Measurements from ENCODE around the gene SRSF11. TPM values are rescaled to one million over a fixed set of nuclear protein-coding genes. Genes with fewer than 3 reads are reported as not detected.
A peak's percentile ranks its signal among the peaks of the same experiment; 100 is the strongest.
"Not testable (repeated sequence)": the region's sequence is repeated elsewhere in the genome, so short reads cannot be mapped to it uniquely, and the experiment has no call there.

The SRSF11 gene
- total RNA-seq, 1 donor from 2014 or later, result 281 TPM

DNA sequence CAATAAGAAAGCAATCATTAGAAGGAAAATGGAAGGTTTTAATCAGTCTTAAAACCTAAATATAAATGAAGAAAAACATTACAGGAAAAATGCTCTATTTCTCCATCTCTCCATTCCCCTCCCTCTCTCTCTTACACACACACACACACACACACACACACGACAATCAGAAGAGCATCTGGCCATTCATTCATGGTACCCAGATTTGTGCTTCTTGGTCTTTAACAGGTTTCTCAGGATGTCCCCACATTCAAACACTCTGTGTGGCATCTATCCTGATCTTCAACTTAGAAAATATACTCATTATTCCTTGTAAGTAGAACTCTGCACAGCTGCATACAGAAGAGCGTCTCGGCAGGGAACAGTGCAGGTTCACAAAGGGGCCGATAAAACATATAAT is 16.6 kb upstream of the SRSF11 start:
- peak overlapping the region; percentile 77 for H3K4me3 ChIP-seq
- H3K27ac Mint-ChIP-seq, result peak overlapping the region; percentile 99
- TF ChIP-seq EZH2 (IDR thresholded peaks at IDR 0.05) (no peak), EZH2phosphoT487 (IDR thresholded peaks at IDR 0.05) (no peak)
- TF ChIP-seq, protein P1, sequence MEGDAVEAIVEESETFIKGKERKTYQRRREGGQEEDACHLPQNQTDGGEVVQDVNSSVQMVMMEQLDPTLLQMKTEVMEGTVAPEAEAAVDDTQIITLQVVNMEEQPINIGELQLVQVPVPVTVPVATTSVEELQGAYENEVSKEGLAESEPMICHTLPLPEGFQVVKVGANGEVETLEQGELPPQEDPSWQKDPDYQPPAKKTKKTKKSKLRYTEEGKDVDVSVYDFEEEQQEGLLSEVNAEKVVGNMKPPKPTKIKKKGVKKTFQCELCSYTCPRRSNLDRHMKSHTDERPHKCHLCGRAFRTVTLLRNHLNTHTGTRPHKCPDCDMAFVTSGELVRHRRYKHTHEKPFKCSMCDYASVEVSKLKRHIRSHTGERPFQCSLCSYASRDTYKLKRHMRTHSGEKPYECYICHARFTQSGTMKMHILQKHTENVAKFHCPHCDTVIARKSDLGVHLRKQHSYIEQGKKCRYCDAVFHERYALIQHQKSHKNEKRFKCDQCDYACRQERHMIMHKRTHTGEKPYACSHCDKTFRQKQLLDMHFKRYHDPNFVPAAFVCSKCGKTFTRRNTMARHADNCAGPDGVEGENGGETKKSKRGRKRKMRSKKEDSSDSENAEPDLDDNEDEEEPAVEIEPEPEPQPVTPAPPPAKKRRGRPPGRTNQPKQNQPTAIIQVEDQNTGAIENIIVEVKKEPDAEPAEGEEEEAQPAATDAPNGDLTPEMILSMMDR (IDR thresholded peaks at IDR 0.05), result no peak
- H4K20me1 ChIP-seq (ENCODE audit: low read depth), result no peaks in the 10 kb centered on the region
- peak; percentile 22 for DNase-seq (ENCODE audit: low spot score)
- no peaks in the 10 kb centered on the region for H3K36me3 ChIP-seq
- H3K27ac ChIP-seq, result no peak overlapping the region
- H3K4me3 Mint-ChIP-seq, result peak overlapping the region; percentile 99
- H3K27me3 Mint-ChIP-seq (ENCODE audit: insufficient read depth, low read depth), result no peaks in the 10 kb centered on the region
- no peaks in the 10 kb centered on the region for H3K9me3 Mint-ChIP-seq
- peaks cover 8% of the 10 kb centered on the region for H3K4me1 ChIP-seq
- H3K9me3 ChIP-seq (ENCODE audit: low read depth), result no peaks in the 10 kb centered on the region
- peaks cover 5% of the 10 kb centered on the region for H3F3A ChIP-seq (ENCODE audit: low read depth)
- peaks cover 28% of the 10 kb centered on the region for H3K4me1 Mint-ChIP-seq
- peak overlapping the region; percentile 92 for H2AFZ ChIP-seq (replicated peaks)
- H3K27me3 ChIP-seq, result no peaks in the 10 kb centered on the region
- no peaks in the 10 kb centered on the region for H3K36me3 Mint-ChIP-seq
- H3K79me2 ChIP-seq (ENCODE audit: low read depth), result peaks cover 97% of the 10 kb centered on the region
- H3K9ac ChIP-seq, result peak overlapping the region; percentile 81
- peak overlapping the region; percentile 83 for H3K4me2 ChIP-seq

DNA sequence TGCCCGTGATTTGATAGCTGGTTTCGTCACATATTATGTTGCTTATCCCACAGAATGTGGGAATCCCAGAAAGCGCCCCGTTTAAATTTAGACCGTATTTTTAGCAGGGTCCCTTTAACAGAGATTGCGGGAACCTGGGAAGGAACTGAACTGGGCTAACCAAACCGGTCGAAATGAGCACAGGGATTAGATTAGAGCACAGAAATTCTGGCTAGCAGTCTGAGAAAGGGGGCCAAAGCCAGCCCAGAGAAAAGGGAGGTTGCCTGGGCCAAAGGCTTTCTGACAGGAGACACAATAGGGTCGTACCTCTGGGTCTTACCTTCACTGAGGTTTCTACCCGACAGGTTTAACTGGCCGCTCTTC is 16.1 kb upstream of the SRSF11 start:
- peak overlapping the region; percentile 99 for H3K4me3 Mint-ChIP-seq
- no peaks in the 10 kb centered on the region for H3K27me3 ChIP-seq
- peaks cover 8% of the 10 kb centered on the region for H3K4me1 ChIP-seq
- H3K36me3 ChIP-seq, result no peaks in the 10 kb centered on the region
- no peaks in the 10 kb centered on the region for H3K9me3 Mint-ChIP-seq
- TF ChIP-seq EZH2phosphoT487 (IDR thresholded peaks at IDR 0.05) (no peak), EZH2 (IDR thresholded peaks at IDR 0.05) (no peak)
- TF ChIP-seq, protein P1 (IDR thresholded peaks at IDR 0.05), result no peak
- peaks cover under 1% of the 10 kb centered on the region for H4K20me1 ChIP-seq (ENCODE audit: low read depth)
- DNase-seq (ENCODE audit: low spot score), result no peak
- peaks cover 5% of the 10 kb centered on the region for H3F3A ChIP-seq (ENCODE audit: low read depth)
- H3K9me3 ChIP-seq (ENCODE audit: low read depth), result no peaks in the 10 kb centered on the region
- H3K4me2 ChIP-seq, result peak overlapping the region; percentile 83
- H3K4me3 ChIP-seq, result peak overlapping the region; percentile 77
- no peaks in the 10 kb centered on the region for H3K36me3 Mint-ChIP-seq
- H2AFZ ChIP-seq (replicated peaks), result peak overlapping the region; percentile 92
- H3K27me3 Mint-ChIP-seq (ENCODE audit: insufficient read depth, low read depth), result no peaks in the 10 kb centered on the region
- H3K79me2 ChIP-seq (ENCODE audit: low read depth), result peaks cover 97% of the 10 kb centered on the region
- peak overlapping the region; percentile 99 for H3K27ac Mint-ChIP-seq
- peak overlapping the region; percentile 81 for H3K9ac ChIP-seq
- peak overlapping the region; percentile 54 for H3K27ac ChIP-seq
- H3K4me1 Mint-ChIP-seq, result peaks cover 28% of the 10 kb centered on the region

DNA sequence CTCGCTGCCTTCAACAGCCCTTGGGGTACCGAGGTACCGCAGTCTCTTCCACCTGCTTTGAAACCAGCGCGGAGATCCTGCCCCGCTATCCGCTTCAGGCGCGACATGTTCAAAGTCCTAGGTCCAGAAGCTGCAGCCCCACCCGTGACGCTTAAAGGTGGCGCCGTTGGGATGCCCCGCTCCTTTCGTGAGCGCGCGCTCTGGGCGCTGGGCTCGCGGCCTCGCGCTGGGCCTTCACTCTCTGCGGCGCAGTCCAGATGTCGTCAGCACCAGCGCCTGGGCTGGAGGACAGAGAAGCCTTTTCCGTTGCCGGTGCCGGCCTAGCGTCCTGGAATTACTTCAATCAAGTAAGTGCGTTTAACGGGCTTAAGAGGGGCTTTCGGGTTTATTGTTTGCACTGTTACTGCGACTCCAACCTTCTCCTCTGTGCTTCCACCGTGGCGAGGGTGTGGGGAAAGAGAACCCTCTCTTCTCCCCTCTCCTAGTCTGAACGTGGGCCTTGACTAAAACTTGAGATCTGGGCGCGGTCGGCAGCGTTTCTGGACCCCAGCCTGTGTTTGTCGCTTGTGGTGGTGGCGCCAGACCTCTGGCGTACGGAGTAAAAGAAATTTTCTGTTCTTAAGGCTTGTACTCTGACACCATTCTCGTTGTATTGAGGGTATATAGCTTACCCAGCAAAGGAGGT is 15.6 kb upstream of the SRSF11 start, which contains the start of gene LRRC40:
Gene LRRC40, minus strand, starts transcription at position 146 of the 685 bp plus-strand sequence. Its CDS starts 39 bp downstream, at position 107.
- peaks cover 28% of the 10 kb centered on the region for H3K4me1 Mint-ChIP-seq
- no peaks in the 10 kb centered on the region for H3K36me3 Mint-ChIP-seq
- Histone ChIP-seq H3K36me3 (no peaks in the 10 kb centered on the region), H3K4me3 (peak within 1 kb of the TSS; percentile 77), H2AFZ (replicated peaks) (peak within 1 kb of the TSS; percentile 92), H3K79me2 (ENCODE audit: low read depth) (peaks cover 98% of the 10 kb centered on the region), H3K27ac (peak within 1 kb of the TSS; percentile 93), H3F3A (ENCODE audit: low read depth) (peaks cover 5% of the 10 kb centered on the region), H3K4me1 (peaks cover 8% of the 10 kb centered on the region), H3K4me2 (peak within 1 kb of the TSS; percentile 84), H3K9ac (peak within 1 kb of the TSS; percentile 95), H3K9me3 (ENCODE audit: low read depth) (no peaks in the 10 kb centered on the region), H4K20me1 (ENCODE audit: low read depth) (peaks cover 4% of the 10 kb centered on the region), H3K27me3 (no peaks in the 10 kb centered on the region)
- DNase-seq (ENCODE audit: low spot score), result peak; percentile 98
- TF ChIP-seq, protein P1 (IDR thresholded peaks at IDR 0.05), result no peak
- H3K9me3 Mint-ChIP-seq, result no peaks in the 10 kb centered on the region
- H3K27ac Mint-ChIP-seq, result peak within 1 kb of the TSS; percentile 99
- peak within 1 kb of the TSS; percentile 99 for H3K4me3 Mint-ChIP-seq
- no peaks in the 10 kb centered on the region for H3K27me3 Mint-ChIP-seq (ENCODE audit: insufficient read depth, low read depth)

DNA sequence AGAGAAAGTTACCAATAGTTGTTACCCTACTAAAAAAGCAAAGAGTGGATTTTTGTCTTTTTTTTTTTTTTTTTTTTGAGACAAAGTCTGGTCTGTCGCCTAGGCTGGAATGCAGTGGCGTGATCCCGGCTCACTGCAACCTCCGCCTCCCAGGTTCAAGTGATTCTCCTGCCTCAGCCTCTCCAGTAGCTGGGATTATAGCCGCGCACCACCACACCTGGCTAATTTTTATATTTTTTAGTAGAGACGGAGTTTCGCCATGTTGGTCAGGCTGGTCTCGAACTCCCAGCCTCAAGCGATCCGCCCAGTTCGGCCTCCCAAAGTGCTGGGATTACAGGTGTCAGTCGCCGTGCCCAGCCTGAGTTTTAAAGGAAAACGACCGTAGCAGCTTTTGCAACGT is 14.3 kb upstream of the SRSF11 start:
- H3K4me1 Mint-ChIP-seq, result peaks cover 28% of the 10 kb centered on the region
- not testable (repeated sequence) for H3K4me1 ChIP-seq; H3K27ac ChIP-seq; H3F3A ChIP-seq (ENCODE audit: low read depth); H3K36me3 Mint-ChIP-seq; H3K9me3 Mint-ChIP-seq; DNase-seq (ENCODE audit: low spot score); H4K20me1 ChIP-seq (ENCODE audit: low read depth); H3K27me3 ChIP-seq; H2AFZ ChIP-seq (replicated peaks); H3K27ac Mint-ChIP-seq; H3K27me3 Mint-ChIP-seq (ENCODE audit: insufficient read depth, low read depth); H3K36me3 ChIP-seq; H3K9me3 ChIP-seq (ENCODE audit: low read depth)
- Histone ChIP-seq H3K9ac (peak overlapping the region; percentile 95), H3K79me2 (ENCODE audit: low read depth) (peaks cover 98% of the 10 kb centered on the region), H3K4me2 (peak overlapping the region; percentile 84), H3K4me3 (peak overlapping the region; percentile 77)
- peak overlapping the region; percentile 99 for H3K4me3 Mint-ChIP-seq

Measured in neural progenitor cell (in vitro differentiated cells).